Keratinocyte (primary cell): Measurements from ENCODE around the gene PTCHD4. TPM values are rescaled to one million over a fixed set of nuclear protein-coding genes. Genes with fewer than 3 reads are reported as not detected.

Experiments used
- DNase-seq: peaks from one replicate; pipeline ENCODE4 v3.0.0-alpha.2; 2011; ENCODE audit warnings: low read depth, missing footprints, low spot score
- FAIRE-seq: peaks from 2 replicates; lab custom pipeline; 2011; peaks lifted over from hg19 to GRCh38; lab: Jason Lieb, UNC
- H2AFZ ChIP-seq: 2 replicates; pipeline ENCODE4 v1.6.0; 2012; ENCODE audit warnings: low read length, control low read depth, inconsistent platforms; ENCODE audit not compliant: control insufficient read depth
- H3K27ac ChIP-seq: 2 replicates; pipeline ENCODE4 v1.5.1; 2011; ENCODE audit warnings: low read length; ENCODE audit not compliant: control insufficient read depth, insufficient read depth
- H3K27me3 ChIP-seq: 3 replicates; pipeline ENCODE4 v1.6.0; 2011; ENCODE audit warnings: low read length; ENCODE audit not compliant: control insufficient read depth, insufficient read depth; ENCODE audit errors: extremely low read depth
- H3K36me3 ChIP-seq, 2 experiments: 2 replicates in 1 of 2; 3 replicates in 1 of 2; pipeline ENCODE4 v1.5.1; 2011; ENCODE audit warnings: low read length in 2 of 2, mild to moderate bottlenecking in 1 of 2; ENCODE audit not compliant: control insufficient read depth in 2 of 2, insufficient read depth in 2 of 2; ENCODE audit errors: extremely low read depth in 1 of 2
- H3K4me1 ChIP-seq: 3 replicates; pipeline ENCODE4 v1.5.1; 2011; ENCODE audit warnings: low read length; ENCODE audit not compliant: control insufficient read depth, insufficient read depth; ENCODE audit errors: extremely low read depth
- H3K4me2 ChIP-seq: 3 replicates; pipeline ENCODE4 v1.6.0; 2011; ENCODE audit warnings: low read depth, low read length; ENCODE audit not compliant: control insufficient read depth, insufficient read depth; ENCODE audit errors: extremely low read depth
- H3K4me3 ChIP-seq, 3 experiments: fragments of 200-600 bp in 1 of 3; sonication (generic) in 1 of 3; 2 replicates in 2 of 3; 3 replicates in 1 of 3; pipeline ENCODE4 v1.5.1; 2011 to 2016; ENCODE audit warnings: low read length in 3 of 3, mild to moderate bottlenecking in 3 of 3, control low read depth in 2 of 3, inconsistent platforms in 1 of 3, low read depth in 1 of 3, mixed read lengths in 1 of 3, mixed run types in 1 of 3, moderate library complexity in 1 of 3; ENCODE audit not compliant: control insufficient read depth in 2 of 3, insufficient read depth in 2 of 3; ENCODE audit errors: extremely low read depth in 1 of 3
- H3K79me2 ChIP-seq: 2 replicates; pipeline ENCODE4 v1.6.0; 2012; ENCODE audit warnings: low read length; ENCODE audit not compliant: control insufficient read depth, insufficient read depth
- H3K9ac ChIP-seq: 3 replicates; pipeline ENCODE4 v1.6.0; 2011; ENCODE audit warnings: low read length; ENCODE audit not compliant: control insufficient read depth, insufficient read depth; ENCODE audit errors: extremely low read depth
- H3K9me1 ChIP-seq: 3 replicates; pipeline ENCODE4 v1.6.0; 2011; ENCODE audit warnings: low read length; ENCODE audit not compliant: control insufficient read depth, insufficient read depth; ENCODE audit errors: extremely low read depth
- H3K9me3 ChIP-seq: 2 replicates; pipeline ENCODE4 v1.5.1; 2012; ENCODE audit warnings: low read depth, low read length; ENCODE audit not compliant: control insufficient read depth
- H4K20me1 ChIP-seq: 3 replicates; pipeline ENCODE4 v1.6.0; 2011; ENCODE audit warnings: low read length; ENCODE audit not compliant: control insufficient read depth, insufficient read depth; ENCODE audit errors: extremely low read depth
- EZH2 ChIP-seq: IDR thresholded peaks from one replicate; pipeline ENCODE4 v1.6.1; 2012; ENCODE audit warnings: inconsistent platforms, mild to moderate bottlenecking, low read length, moderate library complexity
- dilution Hi-C: fragments of 300-500 bp; cut with MboI; formaldehyde crosslinking; loops from one replicate; pipeline ENCODE4 v1.7.0; 2020; ENCODE audit warnings: low sequenced_read_pairs; ENCODE audit not compliant: extremely low pct_ligation_motif_present
- polyA plus RNA-seq, 5 experiments: library from polyadenylated mRNA; depleted of rRNA in 3 of 5; stranded (reverse) in 3 of 5; stranded (forward) in 1 of 5; unstranded in 1 of 5; fragments of >200 nt; gene quantifications; 1 replicate in 1 of 5; 2 replicates in 3 of 5; 3 replicates in 1 of 5; pipeline versions ENCODE4 v1.2.1 to v1.2.3, GENCODE V29; 2011 to 2012; ENCODE audit warnings: missing spikeins in 2 of 5, low read depth in 1 of 5, low replicate concordance in 1 of 5
- TF ChIP-seq, protein P1 (sequence below), 3 experiments: IDR thresholded peaks in 1 of 3; conservative IDR thresholded peaks in 1 of 3; optimal IDR thresholded peaks in 1 of 3; 2 replicates in 2 of 3; 3 replicates in 1 of 3; pipeline versions ENCODE3 to v1.5.1; 2011; ENCODE audit warnings: low read length in 3 of 3, mild to moderate bottlenecking in 3 of 3, moderate library complexity in 2 of 3, control low read depth in 1 of 3, inconsistent platforms in 1 of 3; ENCODE audit not compliant: insufficient read depth in 2 of 3; ENCODE audit errors: extremely low read depth in 1 of 3

PTCHD4 gene
- polyA plus RNA-seq, 1 donor (not counting 4 experiments of a cell fraction or from before 2014, with no cell fraction given), result 0.41 TPM

DNA sequence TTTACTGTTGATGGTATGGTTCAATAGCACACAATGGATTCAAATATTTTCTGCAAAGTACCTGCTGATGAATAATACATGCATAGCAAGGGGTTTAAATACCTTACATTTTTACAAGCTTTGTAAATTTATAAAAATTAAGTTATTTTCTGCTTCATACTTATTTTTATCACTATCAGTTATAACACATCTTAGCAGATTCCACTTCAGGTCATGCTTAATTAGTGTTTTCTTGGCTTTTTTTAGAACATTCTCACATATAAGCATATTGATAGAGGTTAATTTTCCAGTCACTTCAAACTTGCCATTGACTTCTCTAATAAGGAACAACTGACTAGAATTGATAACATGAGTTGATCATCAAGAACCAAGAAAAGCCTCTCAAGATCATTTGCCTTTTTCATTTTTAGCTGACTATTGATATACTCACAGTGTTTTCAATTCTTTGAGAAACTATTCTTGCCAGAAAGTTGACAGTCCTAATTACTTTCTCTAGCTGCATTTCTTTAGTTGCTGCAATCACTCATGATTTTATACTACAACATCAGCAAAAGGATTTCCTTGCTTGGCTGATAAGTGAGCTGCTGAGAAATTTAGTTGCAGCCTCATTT, 25.8 kb downstream of the PTCHD4 start:
- Histone ChIP-seq H3K9me1 (no peaks in the 10 kb centered on the region), H3K9ac (no peak overlapping the region), H3K9me3 (no peaks in the 10 kb centered on the region), H3K79me2 (no peaks in the 10 kb centered on the region), H3K4me3 (no peak overlapping the region), H3K4me2 (no peak overlapping the region), H3K27me3 (no peaks in the 10 kb centered on the region), H2AFZ (no peak overlapping the region), H3K36me3 (no peaks in the 10 kb centered on the region), H3K27ac (no peak overlapping the region), H4K20me1 (no peaks in the 10 kb centered on the region), H3K4me1 (no peaks in the 10 kb centered on the region)
- DNase-seq, result no peak
- TF ChIP-seq, protein P1, sequence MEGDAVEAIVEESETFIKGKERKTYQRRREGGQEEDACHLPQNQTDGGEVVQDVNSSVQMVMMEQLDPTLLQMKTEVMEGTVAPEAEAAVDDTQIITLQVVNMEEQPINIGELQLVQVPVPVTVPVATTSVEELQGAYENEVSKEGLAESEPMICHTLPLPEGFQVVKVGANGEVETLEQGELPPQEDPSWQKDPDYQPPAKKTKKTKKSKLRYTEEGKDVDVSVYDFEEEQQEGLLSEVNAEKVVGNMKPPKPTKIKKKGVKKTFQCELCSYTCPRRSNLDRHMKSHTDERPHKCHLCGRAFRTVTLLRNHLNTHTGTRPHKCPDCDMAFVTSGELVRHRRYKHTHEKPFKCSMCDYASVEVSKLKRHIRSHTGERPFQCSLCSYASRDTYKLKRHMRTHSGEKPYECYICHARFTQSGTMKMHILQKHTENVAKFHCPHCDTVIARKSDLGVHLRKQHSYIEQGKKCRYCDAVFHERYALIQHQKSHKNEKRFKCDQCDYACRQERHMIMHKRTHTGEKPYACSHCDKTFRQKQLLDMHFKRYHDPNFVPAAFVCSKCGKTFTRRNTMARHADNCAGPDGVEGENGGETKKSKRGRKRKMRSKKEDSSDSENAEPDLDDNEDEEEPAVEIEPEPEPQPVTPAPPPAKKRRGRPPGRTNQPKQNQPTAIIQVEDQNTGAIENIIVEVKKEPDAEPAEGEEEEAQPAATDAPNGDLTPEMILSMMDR (optimal IDR thresholded peaks at IDR 0.05 in 1 of 3, IDR thresholded peaks at IDR 0.05 in 1 of 3, conservative IDR thresholded peaks at IDR 0.05 in 1 of 3; ENCODE audit: extremely low read depth in 1 of 3, insufficient read depth in 2 of 3, low read length in 3 of 3), result no peak
- no peak for FAIRE-seq
- dilution Hi-C loops, result loop anchor here (25.0 kb wide), 1 partner anchor 1352 kb away; no protein-coding TSS in a partner anchor

DNA sequence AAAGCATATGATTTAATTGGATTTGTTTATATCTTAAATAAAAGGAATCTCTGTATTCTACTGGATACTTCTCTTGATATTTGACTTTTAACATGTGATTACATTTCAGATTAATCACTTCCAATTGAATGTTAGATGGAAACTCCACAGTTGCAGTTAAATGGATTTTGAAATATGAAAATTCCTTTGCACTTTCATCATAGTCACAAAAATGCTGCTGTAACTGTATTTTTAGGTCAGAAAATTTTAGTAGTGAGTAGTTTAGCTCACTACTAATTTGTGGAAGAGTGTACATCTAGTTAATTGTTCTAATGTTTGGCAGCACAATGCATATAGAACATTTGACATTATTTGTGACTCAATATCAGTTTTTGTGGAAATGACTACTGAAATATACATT, 26.8 kb downstream of the PTCHD4 start:
- no peak for FAIRE-seq
- Histone ChIP-seq H3K4me3 (no peak overlapping the region), H3K9me1 (no peaks in the 10 kb centered on the region), H3K9me3 (no peaks in the 10 kb centered on the region), H3K79me2 (no peaks in the 10 kb centered on the region), H3K27ac (no peak overlapping the region), H3K9ac (no peak overlapping the region), H3K36me3 (no peaks in the 10 kb centered on the region), H2AFZ (no peak overlapping the region), H3K4me1 (no peaks in the 10 kb centered on the region), H4K20me1 (no peaks in the 10 kb centered on the region), H3K4me2 (no peak overlapping the region), H3K27me3 (no peaks in the 10 kb centered on the region)
- no peak for DNase-seq
- TF ChIP-seq, protein P1 (optimal IDR thresholded peaks at IDR 0.05 in 1 of 3, IDR thresholded peaks at IDR 0.05 in 1 of 3, conservative IDR thresholded peaks at IDR 0.05 in 1 of 3; ENCODE audit: extremely low read depth in 1 of 3, insufficient read depth in 2 of 3, low read length in 3 of 3), result no peak
- TF ChIP-seq EZH2, result no peak
- dilution Hi-C loops, result loop anchor here (25.0 kb wide), 1 partner anchor 1353 kb away; no protein-coding TSS in a partner anchor
